Central memory CD8-positive, alpha-beta T cell (primary cell): ENCODE data around the gene TMIGD1.

Experiments
- ATAC-seq: fragments of 150-1000 bp; cut with Tn5 transposase; replicated peaks from 2 replicates; pipeline ENCODE4 v1.10.0; 2022; ENCODE audit warnings: mild to moderate bottlenecking, moderate FRiP score, moderate number of reproducible peaks; ENCODE audit not compliant: poor library complexity, severe bottlenecking; ENCODE audit errors: extremely low read depth
- DNase-seq, 2 donors: peaks; one replicate each; pipeline ENCODE4 v3.0.0; 2021; ENCODE audit warnings: low spot score in 2 of 2
- H3K27ac Mint-ChIP-seq: one replicate; pipeline ENCODE4 v1.8.0; 2022; ENCODE audit warnings: low read depth, mild to moderate bottlenecking, moderate library complexity, mixed read lengths
- H3K27me3 Mint-ChIP-seq: one replicate; pipeline ENCODE4 v1.8.0; 2022; ENCODE audit warnings: mixed read lengths
- H3K36me3 Mint-ChIP-seq: one replicate; pipeline ENCODE4 v1.8.0; 2022; ENCODE audit warnings: mild to moderate bottlenecking, moderate library complexity, mixed read lengths; ENCODE audit not compliant: insufficient read depth
- H3K4me1 Mint-ChIP-seq: one replicate; pipeline ENCODE4 v1.8.0; 2022; ENCODE audit warnings: mixed read lengths
- H3K4me3 Mint-ChIP-seq: one replicate; pipeline ENCODE4 v1.8.0; 2022; ENCODE audit warnings: mild to moderate bottlenecking, moderate library complexity, mixed read lengths
- H3K9me3 Mint-ChIP-seq: one replicate; pipeline ENCODE4 v1.8.0; 2022; ENCODE audit warnings: mixed read lengths

TMIGD1 gene

GRCh38 chr17:30333503-30334360 lies at the start of gene TMIGD1:
Gene TMIGD1 (minus strand): TSS chr17:30334057. CDS start chr17:30332133, 1,924 bp downstream.
- ATAC-seq = no peak
- H3K4me1 Mint-ChIP-seq = peaks cover 38% of the 10 kb centered on the region
- H3K27me3 Mint-ChIP-seq = no peaks in the 10 kb centered on the region
- H3K36me3 Mint-ChIP-seq = peaks cover 4% of the 10 kb centered on the region
- peak within 1 kb of the TSS; percentile 76 for H3K4me3 Mint-ChIP-seq
- DNase-seq = no peak
- H3K27ac Mint-ChIP-seq = peak within 1 kb of the TSS; percentile 96
- no peaks in the 10 kb centered on the region for H3K9me3 Mint-ChIP-seq

- Mint-ChIP-seq H3K9me3 (no peaks in the 10 kb centered on the region), H3K4me3 (no peak overlapping the region), H3K4me1 (peaks cover 60% of the 10 kb centered on the region), H3K27ac (no peak overlapping the region), H3K27me3 (no peaks in the 10 kb centered on the region), H3K36me3 (peaks cover 33% of the 10 kb centered on the region)
- DNase-seq = no peak
- ATAC-seq = no peak
These were observed 48.5 kb upstream of the TMIGD1 start for GRCh38 chr17:30382345-30382744.

GRCh38 chr17:30381340-30381659 lies 47.4 kb upstream of the TMIGD1 start:
- Mint-ChIP-seq H3K4me1 (peaks cover 70% of the 10 kb centered on the region), H3K27ac (no peak overlapping the region), H3K9me3 (no peaks in the 10 kb centered on the region), H3K4me3 (peak overlapping the region; percentile 83), H3K36me3 (peaks cover 25% of the 10 kb centered on the region), H3K27me3 (no peaks in the 10 kb centered on the region)
- DNase-seq (no peak), ATAC-seq (no peak)

- no peaks in the 10 kb centered on the region for H3K27me3 Mint-ChIP-seq
- DNase-seq (no peak), ATAC-seq (no peak)
- H3K4me1 Mint-ChIP-seq = peaks cover 70% of the 10 kb centered on the region
- peak overlapping the region; percentile 83 for H3K4me3 Mint-ChIP-seq
- H3K9me3 Mint-ChIP-seq = no peaks in the 10 kb centered on the region
- no peak overlapping the region for H3K27ac Mint-ChIP-seq
- H3K36me3 Mint-ChIP-seq = peaks cover 22% of the 10 kb centered on the region
These were observed 46.9 kb upstream of the TMIGD1 start for GRCh38 chr17:30380643-30381339.

GRCh38 chr17:30379903-30380381 lies 46.1 kb upstream of the TMIGD1 start:
- Mint-ChIP-seq H3K9me3 (no peaks in the 10 kb centered on the region), H3K4me1 (peaks cover 64% of the 10 kb centered on the region), H3K27ac (peak overlapping the region; percentile 53), H3K27me3 (no peaks in the 10 kb centered on the region), H3K4me3 (peak overlapping the region; percentile 83), H3K36me3 (peaks cover 18% of the 10 kb centered on the region)
- ATAC-seq (no peak), DNase-seq (no peak)

- Mint-ChIP-seq H3K9me3 (no peaks in the 10 kb centered on the region), H3K4me3 (peak overlapping the region; percentile 83), H3K27me3 (no peaks in the 10 kb centered on the region), H3K27ac (peak overlapping the region; percentile 93), H3K36me3 (peaks cover 17% of the 10 kb centered on the region), H3K4me1 (peaks cover 64% of the 10 kb centered on the region)
- no peak for DNase-seq
- ATAC-seq = no peak
These were observed 45.5 kb upstream of the TMIGD1 start for GRCh38 chr17:30379303-30379902.

- Mint-ChIP-seq H3K4me3 (peak within 1 kb of the TSS; percentile 83), H3K4me1 (peaks cover 61% of the 10 kb centered on the region), H3K27ac (peak within 1 kb of the TSS; percentile 93), H3K27me3 (no peaks in the 10 kb centered on the region), H3K36me3 (peaks cover 17% of the 10 kb centered on the region), H3K9me3 (no peaks in the 10 kb centered on the region)
- DNase-seq (peak; percentile 95 to 97), ATAC-seq (peak; percentile 89)
These were observed 45.0 kb upstream of the TMIGD1 start, which contains the start of gene CPD for GRCh38 chr17:30378825-30379302. Gene CPD (plus strand): TSS chr17:30378927. CDS start chr17:30378981, 54 bp downstream.

GRCh38 chr17:30378241-30378824 lies 44.5 kb upstream of the TMIGD1 start:
- Mint-ChIP-seq H3K27me3 (no peaks in the 10 kb centered on the region), H3K4me3 (peak overlapping the region; percentile 83), H3K9me3 (no peaks in the 10 kb centered on the region), H3K27ac (peak overlapping the region; percentile 93), H3K4me1 (peaks cover 57% of the 10 kb centered on the region), H3K36me3 (peaks cover 17% of the 10 kb centered on the region)
- DNase-seq (peak; percentile 42 to 59), ATAC-seq (peak; percentile 74)

- no peak for DNase-seq
- no peaks in the 10 kb centered on the region for H3K9me3 Mint-ChIP-seq
- peaks cover 17% of the 10 kb centered on the region for H3K36me3 Mint-ChIP-seq
- peak overlapping the region; percentile 83 for H3K4me3 Mint-ChIP-seq
- H3K4me1 Mint-ChIP-seq = peaks cover 57% of the 10 kb centered on the region
- peak overlapping the region; percentile 93 for H3K27ac Mint-ChIP-seq
- no peak for ATAC-seq
- H3K27me3 Mint-ChIP-seq = no peaks in the 10 kb centered on the region
These were observed 43.9 kb upstream of the TMIGD1 start for GRCh38 chr17:30377574-30378240.

GRCh38 chr17:30376621-30377452 lies 43.0 kb upstream of the TMIGD1 start:
- no peak for DNase-seq
- ATAC-seq = no peak
- no peaks in the 10 kb centered on the region for H3K9me3 Mint-ChIP-seq
- H3K4me1 Mint-ChIP-seq = peaks cover 53% of the 10 kb centered on the region
- no peak overlapping the region for H3K4me3 Mint-ChIP-seq
- peak overlapping the region; percentile 93 for H3K27ac Mint-ChIP-seq
- peaks cover 15% of the 10 kb centered on the region for H3K36me3 Mint-ChIP-seq
- H3K27me3 Mint-ChIP-seq = no peaks in the 10 kb centered on the region

GRCh38 chr17:30375661-30376060 lies 41.8 kb upstream of the TMIGD1 start:
- Mint-ChIP-seq H3K36me3 (peaks cover 15% of the 10 kb centered on the region), H3K4me1 (peaks cover 42% of the 10 kb centered on the region), H3K27ac (no peak overlapping the region), H3K4me3 (no peak overlapping the region), H3K27me3 (no peaks in the 10 kb centered on the region), H3K9me3 (no peaks in the 10 kb centered on the region)
- ATAC-seq (no peak), DNase-seq (no peak)
